GM12878 (cell line): ENCODE measurements around the gene ARHGAP22. TPM values are rescaled to one million over a fixed set of nuclear protein-coding genes. Genes with fewer than 3 reads are reported as not detected.

Experiments used
- ATAC-seq: fragments of 200-7000 bp; cut with Tn5 transposase; 3 replicates; pipeline ENCODE4 v1.9.1; 2020; ENCODE audit warnings: mild to moderate bottlenecking, moderate library complexity
- BruUV-seq: library from RNA; stranded (reverse); fragments of 400-500 nt; replicated peaks from 2 replicates; lab custom pipeline; 2021; lab: Mats Ljungman, UMichigan
- CTCF ChIA-PET: fragments of 300-600 bp; sonication (Branson Sonifier 250); formaldehyde crosslinking; extraction: SDS; loops from one replicate; lab custom pipeline; 2021; ENCODE audit warnings: inconsistent platforms; lab: Yijun Ruan, JAX
- POLR2A ChIA-PET: fragments of 350-600 bp; formaldehyde crosslinking; extraction: SDS; loops from one replicate; lab custom pipeline; 2021; ENCODE audit warnings: inconsistent platforms; lab: Charles Lee
- RAD21 ChIA-PET: fragments of 300-600 bp; sonication (Branson Sonifier 250); formaldehyde crosslinking; loops from one replicate; lab custom pipeline; 2023; ENCODE audit warnings: antibody characterized with exemption; ENCODE audit not compliant: unreplicated experiment; lab: Charles Lee
- SMC1A ChIA-PET: fragments of 300-600 bp; sonication (Branson Sonifier 250); formaldehyde crosslinking; loops from one replicate; lab custom pipeline; 2023; ENCODE audit not compliant: unreplicated experiment, uncharacterized antibody; lab: Charles Lee
- DNase-seq: peaks from one replicate; pipeline ENCODE4 v3.0.0-alpha.2; 2011; ENCODE audit warnings: low read depth, low spot score
- FAIRE-seq: peaks from 3 replicates; lab custom pipeline; 2011; peaks lifted over from hg19 to GRCh38; lab: Jason Lieb, UNC
- H2AFZ ChIP-seq: 2 replicates; pipeline ENCODE4 v1.6.0; 2011; ENCODE audit warnings: low read depth, low read length, control low read depth; ENCODE audit not compliant: control insufficient read depth
- H3K27ac ChIP-seq: 2 replicates; pipeline ENCODE4 v1.5.1; 2011; ENCODE audit warnings: control low read depth; ENCODE audit not compliant: control insufficient read depth, insufficient read depth
- H3K27me3 ChIP-seq, 2 experiments: replicated peaks in 1 of 2; 2 replicates each; pipeline versions ENCODE4 v1.6.0 to v1.6.1; 2011; ENCODE audit warnings: low read length in 1 of 2; ENCODE audit not compliant: control insufficient read depth in 2 of 2, insufficient read depth in 2 of 2
- H3K36me3 ChIP-seq, 2 experiments: 2 replicates each; pipeline ENCODE4 v1.5.1; 2011; ENCODE audit warnings: low read length in 1 of 2; ENCODE audit not compliant: control insufficient read depth in 2 of 2, insufficient read depth in 2 of 2
- H3K4me1 ChIP-seq: 2 replicates; pipeline ENCODE4 v1.6.1; 2011; ENCODE audit warnings: mild to moderate bottlenecking, low read length, moderate library complexity, mixed read lengths; ENCODE audit not compliant: control insufficient read depth, insufficient read depth
- H3K4me2 ChIP-seq: 2 replicates; pipeline ENCODE4 v1.6.0; 2011; ENCODE audit warnings: control low read depth; ENCODE audit not compliant: control insufficient read depth, insufficient read depth
- H3K4me3 ChIP-seq: fragments of 200-600 bp; sonication (generic); 2 replicates; pipeline ENCODE4 v1.5.1; 2016
- H3K79me2 ChIP-seq: 2 replicates; pipeline ENCODE4 v1.6.0; 2011; ENCODE audit warnings: low read length; ENCODE audit not compliant: control insufficient read depth, insufficient read depth
- H3K9ac ChIP-seq: 2 replicates; pipeline ENCODE4 v1.8.0; 2011; ENCODE audit warnings: low read length, control low read depth, mixed read lengths; ENCODE audit not compliant: control insufficient read depth, insufficient read depth
- H3K9me3 ChIP-seq: replicated peaks from 3 replicates; pipeline ENCODE4 v1.5.1; 2011; ENCODE audit warnings: mild to moderate bottlenecking, low read length; ENCODE audit not compliant: control insufficient read depth, insufficient read depth
- H4K20me1 ChIP-seq: 2 replicates; pipeline ENCODE4 v1.6.0; 2011; ENCODE audit not compliant: control insufficient read depth, insufficient read depth
- CBFB ChIP-seq: IDR thresholded peaks from 2 replicates; pipeline ENCODE4 v1.6.1; 2016; ENCODE audit warnings: antibody characterized with exemption, low read depth
- CREB1 ChIP-seq: IDR thresholded peaks from 2 replicates; pipeline ENCODE4 v1.6.1; 2012; ENCODE audit warnings: low read depth, mild to moderate bottlenecking, inconsistent platforms
- KDM1A ChIP-seq: fragments of 200-600 bp; sonication (generic); IDR thresholded peaks from 2 replicates; pipeline ENCODE4 v1.6.1; 2016; ENCODE audit warnings: borderline replicate concordance
- NFIC ChIP-seq: IDR thresholded peaks from 2 replicates; pipeline ENCODE4 v1.6.1; 2012; ENCODE audit warnings: low read depth, mild to moderate bottlenecking, inconsistent platforms, low read length, moderate library complexity
- NR2F1 ChIP-seq: fragments of 450-650 bp; conservative IDR thresholded peaks from 2 replicates; pipeline ENCODE4 v1.6.1; 2017; ENCODE audit warnings: mild to moderate bottlenecking
- PRDM15 ChIP-seq: fragments of 450-650 bp; formaldehyde crosslinking; IDR thresholded peaks from 2 replicates; pipeline ENCODE4 v1.4.0; 2020; ENCODE audit warnings: mild to moderate bottlenecking, moderate library complexity
- SREBF2 ChIP-seq: IDR thresholded peaks from 2 replicates; pipeline ENCODE4 v1.6.1; 2012; ENCODE audit warnings: mild to moderate bottlenecking, low read length
- WGBS: methylation state at CpG from one replicate; pipeline ENCODE4 v1.1.6; 2016; ENCODE audit warnings: low lambda C conversion rate; ENCODE audit not compliant: insufficient replicate concordance, insufficient coverage; ENCODE audit errors: missing lambda C conversion rate; 5-methylcytosine and 5-hydroxymethylcytosine counted together
- in situ Hi-C: fragments of 300-500 bp; cut with MboI; formaldehyde crosslinking; loops from 9 replicates; pipeline ENCODE4 v1.14.3; 2018; ENCODE audit warnings: mixed read lengths
- intact Hi-C: fragments of 100-400 bp; cut with micrococcal nuclease; formaldehyde crosslinking; loops from one replicate; pipeline ENCODE4 v1.14.2; 2022; ENCODE audit not compliant: unreplicated experiment
- polyA plus RNA-seq, 11 experiments: library from polyadenylated mRNA; depleted of rRNA in 4 of 11; unstranded in 6 of 11; stranded (reverse) in 5 of 11; fragments of >200 nt; fragmentation: Nextera tagmentation in 4 of 11; fragmentation: Illumina TruSeq in 1 of 11; extraction: Ambion mirVana in 4 of 11; extraction: Trizol in 1 of 11; gene quantifications; 1 replicate in 1 of 11; 2 replicates in 10 of 11; pipeline versions ENCODE4 v1.2.1 to v1.2.3, GENCODE V29; 2011 to 2016; ENCODE audit warnings: inconsistent platforms in 2 of 11, missing spikeins in 2 of 11, low read depth in 1 of 11
- total RNA-seq, 4 experiments: library from RNA; depleted of rRNA in 3 of 4; stranded (reverse); fragments of >200 nt in 3 of 4; fragmentation: Illumina TruSeq in 1 of 4; extraction: Trizol in 1 of 4; gene quantifications; 2 replicates each; pipeline versions ENCODE4 v1.2.1 to v1.2.3, GENCODE V29; 2013 to 2021

ARHGAP22 gene
- total and polyA plus RNA-seq, 10 of the 15 experiments (the other 5 are each of a cell fraction or from before 2014, with no cell fraction given): 0.07 to 0.61 (median 0.18) TPM; not detected in 5

GRCh38 chr10:48557511-48558123 is 47.3 kb downstream of the ARHGAP22 start:
- CTCF ChIA-PET: interaction anchor here (1.2 to 19.6 kb wide), 3 partner anchors 10 to 99 kb away, joined by 3 to 436 read pairs (median 38); no protein-coding TSS in a partner anchor
- H4K20me1 ChIP-seq: no peaks in the 10 kb centered on the region

More at GRCh38 chr10:48557511-48558123, 47.3 kb downstream of the ARHGAP22 start:
- TF ChIP-seq NR2F1 (no peak), NFIC (no peak), PRDM15 (no peak), KDM1A (no peak), SREBF2 (no peak), CBFB (no peak), CREB1 (no peak)
- Histone ChIP-seq H3K27me3 (no peaks in the 10 kb centered on the region; a peak in 1 of 4 replicates), H3K9me3 (no peaks in the 10 kb centered on the region), H3K4me1 (no peaks in the 10 kb centered on the region), H3K4me3 (no peak overlapping the region), H3K27ac (no peak overlapping the region), H3K36me3 (no peaks in the 10 kb centered on the region), H3K9ac (no peak overlapping the region), H3K79me2 (no peaks in the 10 kb centered on the region), H3K4me2 (no peak overlapping the region), H2AFZ (no peak overlapping the region)
- ATAC-seq: no peak
- intact Hi-C loops (loop anchor here (10.0 kb wide), 1 partner anchor 957 kb away; no protein-coding TSS in a partner anchor), in situ Hi-C loops (no loop called here)
- RAD21 ChIA-PET: interaction anchor here (1.0 to 21.1 kb wide), 5 partner anchors 34 to 99 kb away, joined by 3 to 333 read pairs (median 3); no protein-coding TSS in a partner anchor
- SMC1A ChIA-PET: interaction anchor here (1.2 to 8.7 kb wide), 4 partner anchors 15 to 100 kb away, joined by 3 to 85 read pairs (median 36); partner anchors contain the start of gene ARHGAP22
- 34% methylated on average over 5 of the region's 5 CpGs for WGBS
- DNase-seq: no peak
- POLR2A ChIA-PET: no interaction called here
- BruUV-seq: no TSS peak
- FAIRE-seq: no peak
